Heart right ventricle (tissue), 16 donors: ENCODE measurements around the gene HRAS. TPM values are rescaled to one million over a fixed set of nuclear protein-coding genes. Genes with fewer than 3 reads are reported as not detected.

Source experiments
- ATAC-seq, 8 donors: fragments of 200-7000 bp; cut with Tn5 transposase; one replicate each; pipeline ENCODE4 v1.9.1; 2020; ENCODE audit warnings: mild to moderate bottlenecking in 8 of 8, moderate library complexity in 8 of 8, moderate number of reproducible peaks in 1 of 8
- DNase-seq, 2 donors: peaks; one replicate each; pipeline ENCODE4 v3.0.0-alpha.2; 2020
- H3K27ac ChIP-seq, 10 donors: fragments of 200-600 bp; sonication (generic) in 2 of 10; one replicate each; pipeline versions ENCODE4 v1.5.0 to v1.8.0; 2020 to 2022; ENCODE audit warnings: mild to moderate bottlenecking in 3 of 10
- H3K27me3 ChIP-seq, 7 donors: fragments of 200-600 bp; one replicate each; pipeline ENCODE4 v1.8.0; 2021 to 2022; ENCODE audit warnings: mild to moderate bottlenecking in 2 of 7
- H3K36me3 ChIP-seq, 9 donors: fragments of 200-600 bp; sonication (generic) in 1 of 9; one replicate each; pipeline versions ENCODE4 v1.5.0 to v1.8.0; 2020 to 2022; ENCODE audit warnings: mild to moderate bottlenecking in 2 of 9
- H3K4me1 ChIP-seq, 9 donors: fragments of 200-600 bp; sonication (generic) in 1 of 9; one replicate each; pipeline versions ENCODE4 v1.5.0 to v1.8.0; 2020 to 2022; ENCODE audit warnings: mild to moderate bottlenecking in 4 of 9
- H3K4me3 ChIP-seq, 10 donors: fragments of 200-600 bp; sonication (generic) in 2 of 10; one replicate each; pipeline versions ENCODE4 v1.5.0 to v1.8.0; 2020 to 2022; ENCODE audit warnings: mild to moderate bottlenecking in 7 of 10, moderate library complexity in 2 of 10
- H3K9me3 ChIP-seq, 11 donors: fragments of 200-600 bp in 10 of 11; sonication (generic) in 2 of 11; one replicate each; pipeline versions ENCODE4 v1.5.0 to v1.8.0; 2013 to 2022; ENCODE audit warnings: mild to moderate bottlenecking in 2 of 11, control low read depth in 1 of 11, moderate library complexity in 1 of 11
- WGBS, 2 donors: extraction: QIAGEN DNeasy Blood & Tissue Kit; methylation state at CpG; one replicate each; pipeline ENCODE4 v1.1.7; 2013; ENCODE audit warnings: inconsistent platforms in 1 of 2; 5-methylcytosine and 5-hydroxymethylcytosine counted together
- intact Hi-C, 10 donors: fragments of 100-400 bp; cut with DNase I; formaldehyde crosslinking; loops; one replicate each; pipeline versions ENCODE4 v1.11.1 to v1.14.2; 2022
- polyA plus RNA-seq, 2 donors: library from polyadenylated mRNA; stranded (reverse); fragments of 200-250 nt; gene quantifications; one replicate each; pipeline ENCODE4 v1.2.3, GENCODE V29; 2013
- total RNA-seq, 10 donors: library from RNA; stranded (reverse); fragmentation: NEBNext Ultra II Directional in 3 of 10; extraction: Animal tissue kit (Norgen Biotek cat#: 25700) in 3 of 10; gene quantifications; one replicate each; pipeline versions ENCODE4 v1.2.1 to v1.2.4, GENCODE V29; 2021 to 2023
- TF ChIP-seq, protein P1 (sequence below), 9 donors: fragments of 200-600 bp; sonication (generic) in 2 of 9; IDR thresholded peaks; one replicate each; pipeline versions ENCODE4 v1.5.0 to v1.8.0; 2021 to 2022; ENCODE audit warnings: antibody characterized with exemption in 9 of 9, mild to moderate bottlenecking in 5 of 9, moderate library complexity in 1 of 9
- donor health status: Arrhythmogenic right ventricular cardiomyopathy.
- donor health status: ischemic (EF 13 %, LVEDD 7.1; RV severe dilation, severe dysfunction).
- donor health status: healthy with polysubstance abuse.
- donor health status: DM: no; HTN: yes; CAD: no.
- donor health status: DM: no; HTN: no; CAD: no.
- donor health status: ischemic (EF 25% LVEDD 6.9; RV normal size, moderate dysfunction).
- donor health status: ischemic (EF 25% LVEDD 5.7; RV mildly dilated, moderate dysfunction).
- donor health status: healthy.
- donor health status: DM: yes; HTN: yes; CAD: no.
- donor health status: Ischemic cardiomyopathy.
- donor health status: ischemic (EF 35%, LVEDD 5.7; RV mildly dilated, moderate dysfunction).
- donor health status: nonischemic (EF 11% LVEDD 7.7; RV severe dilation, severe dysfunction).
- donor health status: DM: yes; HTN: yes; CAD: no.
- donor health status: PGD.
- donor health status: ischemic (EF 29% LVEDD 5.4; RV normal size, mild dysfunction).
- donor health status: nonischemic (EF 23%, LVEDD 6.1; RV moderate dilation, normal function).

Gene HRAS
- total and polyA plus RNA-seq, 12 donors, result 44.7 to 132 (median 56.4) TPM

DNA sequence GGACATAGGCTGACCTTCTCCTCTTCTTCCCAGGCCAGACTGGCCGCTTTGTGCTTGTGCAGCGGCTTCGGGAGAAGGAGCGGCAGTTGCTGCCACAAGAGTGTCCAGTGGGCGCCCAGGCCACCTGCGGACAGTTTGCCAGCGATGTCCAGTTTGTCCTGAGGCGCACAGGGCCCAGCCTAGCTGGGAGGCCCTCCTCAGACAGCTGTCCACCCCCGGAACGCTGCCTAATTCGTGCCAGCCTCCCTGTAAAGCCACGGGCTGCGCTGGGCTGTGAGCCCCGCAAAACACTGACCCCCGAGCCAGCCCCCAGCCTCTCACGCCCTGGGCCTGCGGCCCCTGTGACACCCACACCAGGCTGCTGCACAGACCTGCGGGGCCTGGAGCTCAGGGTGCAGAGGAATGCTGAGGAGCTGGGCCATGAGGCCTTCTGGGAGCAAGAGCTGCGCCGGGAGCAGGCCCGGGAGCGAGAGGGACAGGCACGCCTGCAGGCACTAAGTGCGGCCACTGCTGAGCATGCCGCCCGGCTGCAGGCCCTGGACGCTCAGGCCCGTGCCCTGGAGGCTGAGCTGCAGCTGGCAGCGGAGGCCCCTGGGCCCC is 26.8 kb upstream of the HRAS start:
- no peak overlapping the region for H3K27ac ChIP-seq
- H3K4me3 ChIP-seq, result peak overlapping the region in 2 of 10 donors; percentile 68 to 86
- DNase-seq, result no peak

DNA sequence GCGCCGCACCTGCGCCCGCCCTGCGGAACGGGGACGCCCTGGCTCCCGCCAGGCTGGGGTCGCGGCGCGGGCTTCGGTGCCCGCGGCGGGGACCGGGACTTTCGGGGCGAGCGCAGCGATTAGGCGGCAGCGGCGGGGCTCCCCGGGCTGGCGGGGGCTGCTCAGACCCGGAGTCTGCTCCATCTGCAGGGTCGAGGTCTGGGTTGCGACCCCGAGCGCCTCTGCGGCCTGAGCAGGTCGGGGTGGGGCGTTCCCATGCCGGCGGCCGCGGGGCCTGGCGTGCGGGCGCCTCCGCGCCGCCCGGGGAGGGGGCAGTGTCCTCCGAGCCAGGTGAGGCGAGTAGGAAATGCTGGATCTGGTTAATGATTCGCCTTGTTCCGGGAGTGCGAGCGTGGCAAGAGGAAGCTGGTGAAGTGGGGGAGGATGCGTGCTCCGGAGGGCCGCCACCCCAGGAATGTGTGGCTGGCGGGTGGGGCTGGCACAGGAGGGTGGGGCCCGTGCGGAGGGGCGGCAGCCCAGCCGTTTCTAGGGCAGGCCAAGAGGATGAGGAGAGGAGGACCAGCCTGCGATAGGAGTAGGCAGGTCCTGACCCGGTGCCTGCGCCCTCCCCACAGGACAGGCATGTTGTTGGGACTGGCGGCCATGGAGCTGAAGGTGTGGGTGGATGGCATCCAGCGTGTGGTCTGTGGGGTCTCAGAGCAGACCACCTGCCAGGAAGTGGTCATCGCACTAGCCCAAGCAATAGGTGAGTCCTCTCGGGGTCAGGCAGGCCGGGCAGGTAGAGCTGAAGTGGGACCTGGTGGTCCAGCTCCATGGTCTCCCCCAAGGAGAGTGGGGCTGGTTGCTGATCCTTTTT is 26.0 kb upstream of the HRAS start:
- Histone ChIP-seq H3K27me3 (peaks cover under 1 to 37% (median 30%) of the 10 kb centered on the region in 7 donors), H3K27ac (peak overlapping the region in 6 of 10 donors; percentile 7 to 70 (median 41)), H3K9me3 (no peaks in the 10 kb centered on the region), H3K4me3 (peak overlapping the region; percentile 65 to 90 (median 73)), H3K36me3 (peaks cover 0 to 8% (median 0%) of the 10 kb centered on the region in 9 donors), H3K4me1 (peaks cover 7 to 20% (median 16%) of the 10 kb centered on the region in 9 donors)
- intact Hi-C loops, result no loop called here
- ATAC-seq (peak in 2 of 8 donors; percentile 0 to 2), DNase-seq (no peak)
- TF ChIP-seq, protein P1, sequence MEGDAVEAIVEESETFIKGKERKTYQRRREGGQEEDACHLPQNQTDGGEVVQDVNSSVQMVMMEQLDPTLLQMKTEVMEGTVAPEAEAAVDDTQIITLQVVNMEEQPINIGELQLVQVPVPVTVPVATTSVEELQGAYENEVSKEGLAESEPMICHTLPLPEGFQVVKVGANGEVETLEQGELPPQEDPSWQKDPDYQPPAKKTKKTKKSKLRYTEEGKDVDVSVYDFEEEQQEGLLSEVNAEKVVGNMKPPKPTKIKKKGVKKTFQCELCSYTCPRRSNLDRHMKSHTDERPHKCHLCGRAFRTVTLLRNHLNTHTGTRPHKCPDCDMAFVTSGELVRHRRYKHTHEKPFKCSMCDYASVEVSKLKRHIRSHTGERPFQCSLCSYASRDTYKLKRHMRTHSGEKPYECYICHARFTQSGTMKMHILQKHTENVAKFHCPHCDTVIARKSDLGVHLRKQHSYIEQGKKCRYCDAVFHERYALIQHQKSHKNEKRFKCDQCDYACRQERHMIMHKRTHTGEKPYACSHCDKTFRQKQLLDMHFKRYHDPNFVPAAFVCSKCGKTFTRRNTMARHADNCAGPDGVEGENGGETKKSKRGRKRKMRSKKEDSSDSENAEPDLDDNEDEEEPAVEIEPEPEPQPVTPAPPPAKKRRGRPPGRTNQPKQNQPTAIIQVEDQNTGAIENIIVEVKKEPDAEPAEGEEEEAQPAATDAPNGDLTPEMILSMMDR (IDR thresholded peaks at IDR 0.05), result no peak
- WGBS, 2 donors, result 9% methylated on average over 65 to 67 of the region's 67 CpGs

More for the DNA sequence above, 26.8 kb upstream of the HRAS start:
- 95% methylated on average over 28 to 29 of the region's 29 CpGs for WGBS, 2 donors
- Histone ChIP-seq H3K4me1 (peaks cover 7 to 24% (median 16%) of the 10 kb centered on the region in 9 donors), H3K27me3 (peaks cover 0 to 29% (median 22%) of the 10 kb centered on the region in 7 donors), H3K36me3 (peaks cover 0 to 8% (median 0%) of the 10 kb centered on the region in 9 donors), H3K9me3 (no peaks in the 10 kb centered on the region)
- intact Hi-C loops, result no loop called here
- TF ChIP-seq, protein P1 (IDR thresholded peaks at IDR 0.05), result no peak
- ATAC-seq, result no peak

- peaks cover 0 to 8% (median 0%) of the 10 kb centered on the region in 9 donors for H3K36me3 ChIP-seq
- DNase-seq, result peak; percentile 90 to 93
- peaks cover 9 to 26% (median 18%) of the 10 kb centered on the region in 9 donors for H3K4me1 ChIP-seq
- H3K4me3 ChIP-seq, result peak within 1 kb of the TSS; percentile 65 to 90 (median 73)
- peak; percentile 82 to 97 (median 96) for ATAC-seq
- WGBS, 2 donors, result 1 to 3% methylated on average over 39 to 94 of the region's 95 CpGs
- intact Hi-C loops, result no loop called here
- TF ChIP-seq, protein P1 (IDR thresholded peaks at IDR 0.05), result no peak
- H3K9me3 ChIP-seq, result no peaks in the 10 kb centered on the region
- H3K27ac ChIP-seq, result peak within 1 kb of the TSS in 8 of 10 donors; percentile 49 to 85 (median 58)
- peaks cover 9 to 45% (median 39%) of the 10 kb centered on the region in 7 donors for H3K27me3 ChIP-seq
Measured at GRCh38 chr11:560305-561147, 25.1 kb upstream of the HRAS start, which contains the start of the genes LMNTD2 and RASSF7. Gene LMNTD2 (minus strand): TSS chr11:560738. CDS start chr11:560716, 22 bp downstream. Gene RASSF7 (plus strand): TSS chr11:560970. CDS start chr11:561769, 799 bp downstream.
